Measurements from ENCODE around the gene RNF19B.
A peak's percentile ranks its signal among the peaks of the same experiment; 100 is the strongest.

RNF19B gene

DNA sequence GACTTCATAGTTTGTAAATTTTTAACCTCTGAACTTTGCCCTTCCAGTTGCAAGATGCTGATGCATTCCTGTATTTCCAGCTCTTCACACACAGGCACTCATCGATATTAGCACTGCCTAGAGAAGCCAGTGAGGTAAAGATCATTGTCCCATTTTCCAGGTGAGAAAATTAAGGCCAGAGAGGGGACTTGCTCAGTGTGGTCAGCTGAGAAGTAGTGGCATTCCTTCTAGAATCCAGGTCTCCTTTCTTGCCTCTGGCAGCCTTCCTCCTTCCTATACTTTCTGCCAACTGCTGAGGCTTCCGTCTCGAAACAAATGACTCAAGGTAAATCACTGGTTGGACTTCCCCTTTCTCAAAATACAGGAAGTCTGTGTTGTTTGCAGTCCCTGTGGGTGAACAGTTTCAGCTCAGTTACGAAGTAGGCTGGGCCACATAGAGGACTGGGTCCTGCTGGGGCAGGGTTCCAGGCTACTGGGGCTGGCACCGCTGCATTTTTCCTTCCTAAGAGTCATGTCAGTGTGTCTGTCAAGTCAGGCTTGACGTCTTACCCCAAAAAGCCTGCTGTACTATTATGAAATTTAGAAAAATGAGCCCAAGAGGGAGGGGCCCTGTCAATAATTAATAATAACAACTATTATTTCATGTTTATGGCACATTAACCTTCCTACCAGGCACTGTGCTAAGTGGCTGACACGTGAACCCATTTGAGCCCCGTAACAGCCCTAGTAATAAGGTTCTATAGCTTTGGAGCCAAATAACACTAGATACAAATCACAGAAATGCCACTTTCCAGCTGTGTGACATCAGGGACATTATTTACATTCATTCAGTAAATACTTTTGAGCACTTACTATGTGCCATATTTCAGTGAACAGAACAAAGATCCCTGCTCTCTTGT is 16.6 kb upstream of the RNF19B start:
- Histone ChIP-seq H3K9me2 (replicated peaks; ENCODE audit: insufficient read depth, low read length) (no peaks in the 10 kb centered on the region), H3K9ac (ENCODE audit: low read length) (peak overlapping the region; percentile 47; the same call in 1 of the 2 replicates), H3K4me3 (ENCODE audit: low read length) (peak overlapping the region; percentile 25), H3F3A (ENCODE audit: insufficient read depth, low read length) (peaks cover 16% of the 10 kb centered on the region), H3K4me1 (ENCODE audit: low read length) (peaks cover 49% of the 10 kb centered on the region), H4K20me1 (ENCODE audit: insufficient read depth, low read length) (no peaks in the 10 kb centered on the region), H3K9me3 (replicated peaks; ENCODE audit: insufficient read depth, low read length) (no peaks in the 10 kb centered on the region), H3K4me2 (ENCODE audit: low read depth, low read length) (peak overlapping the region; percentile 64), H3K79me2 (ENCODE audit: low read length) (no peaks in the 10 kb centered on the region), H3K27ac (ENCODE audit: low read length) (peak overlapping the region; percentile 86), H3K36me3 (replicated peaks; ENCODE audit: insufficient read depth, low read length) (no peaks in the 10 kb centered on the region), H2AFZ (ENCODE audit: low read length) (no peak overlapping the region), H3K27me3 (replicated peaks; ENCODE audit: insufficient read depth, low read length) (no peaks in the 10 kb centered on the region)
- TF ChIP-seq, protein P1, sequence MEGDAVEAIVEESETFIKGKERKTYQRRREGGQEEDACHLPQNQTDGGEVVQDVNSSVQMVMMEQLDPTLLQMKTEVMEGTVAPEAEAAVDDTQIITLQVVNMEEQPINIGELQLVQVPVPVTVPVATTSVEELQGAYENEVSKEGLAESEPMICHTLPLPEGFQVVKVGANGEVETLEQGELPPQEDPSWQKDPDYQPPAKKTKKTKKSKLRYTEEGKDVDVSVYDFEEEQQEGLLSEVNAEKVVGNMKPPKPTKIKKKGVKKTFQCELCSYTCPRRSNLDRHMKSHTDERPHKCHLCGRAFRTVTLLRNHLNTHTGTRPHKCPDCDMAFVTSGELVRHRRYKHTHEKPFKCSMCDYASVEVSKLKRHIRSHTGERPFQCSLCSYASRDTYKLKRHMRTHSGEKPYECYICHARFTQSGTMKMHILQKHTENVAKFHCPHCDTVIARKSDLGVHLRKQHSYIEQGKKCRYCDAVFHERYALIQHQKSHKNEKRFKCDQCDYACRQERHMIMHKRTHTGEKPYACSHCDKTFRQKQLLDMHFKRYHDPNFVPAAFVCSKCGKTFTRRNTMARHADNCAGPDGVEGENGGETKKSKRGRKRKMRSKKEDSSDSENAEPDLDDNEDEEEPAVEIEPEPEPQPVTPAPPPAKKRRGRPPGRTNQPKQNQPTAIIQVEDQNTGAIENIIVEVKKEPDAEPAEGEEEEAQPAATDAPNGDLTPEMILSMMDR (IDR thresholded peaks at IDR 0.05; ENCODE audit: low read length) = no peak
- no peak for TF ChIP-seq EZH2 (optimal IDR thresholded peaks at IDR 0.05; ENCODE audit: low read depth, low read length)
- no peak for TF ChIP-seq EZH2phosphoT487 (IDR thresholded peaks at IDR 0.05; ENCODE audit: low read length)
- peak; percentile 90 for DNase-seq

- Histone ChIP-seq H3F3A (ENCODE audit: insufficient read depth, low read length) (peaks cover 16% of the 10 kb centered on the region), H4K20me1 (ENCODE audit: insufficient read depth, low read length) (no peaks in the 10 kb centered on the region), H3K36me3 (replicated peaks; ENCODE audit: insufficient read depth, low read length) (no peaks in the 10 kb centered on the region), H3K27me3 (replicated peaks; ENCODE audit: insufficient read depth, low read length) (no peaks in the 10 kb centered on the region), H3K4me2 (ENCODE audit: low read depth, low read length) (peak overlapping the region; percentile 64; the same call in 1 of the 2 replicates), H3K9me3 (replicated peaks; ENCODE audit: insufficient read depth, low read length) (no peaks in the 10 kb centered on the region), H3K4me3 (ENCODE audit: low read length) (no peak overlapping the region), H3K9ac (ENCODE audit: low read length) (no peak overlapping the region), H3K4me1 (ENCODE audit: low read length) (peaks cover 45% of the 10 kb centered on the region), H3K79me2 (ENCODE audit: low read length) (no peaks in the 10 kb centered on the region), H3K27ac (ENCODE audit: low read length) (no peak overlapping the region), H2AFZ (ENCODE audit: low read length) (no peak overlapping the region), H3K9me2 (replicated peaks; ENCODE audit: insufficient read depth, low read length) (no peaks in the 10 kb centered on the region)
- TF ChIP-seq, protein P1 (IDR thresholded peaks at IDR 0.05; ENCODE audit: low read length) = no peak
- TF ChIP-seq EZH2 (optimal IDR thresholded peaks at IDR 0.05; ENCODE audit: low read depth, low read length) = no peak
- no peak for TF ChIP-seq EZH2phosphoT487 (IDR thresholded peaks at IDR 0.05; ENCODE audit: low read length)
- DNase-seq = no peak
These were observed 15.5 kb upstream of the RNF19B start for GRCh38 chr1:32980080-32980479.

- no peaks in the 10 kb centered on the region for H3K27me3 ChIP-seq (replicated peaks; ENCODE audit: insufficient read depth, low read length)
- no peaks in the 10 kb centered on the region for H3K36me3 ChIP-seq (replicated peaks; ENCODE audit: insufficient read depth, low read length)
- no peak overlapping the region for H3K4me3 ChIP-seq (ENCODE audit: low read length)
- H3K4me1 ChIP-seq (ENCODE audit: low read length) = peaks cover 33% of the 10 kb centered on the region
- H3K9me2 ChIP-seq (replicated peaks; ENCODE audit: insufficient read depth, low read length) = no peaks in the 10 kb centered on the region
- H4K20me1 ChIP-seq (ENCODE audit: insufficient read depth, low read length) = no peaks in the 10 kb centered on the region
- H3K4me2 ChIP-seq (ENCODE audit: low read depth, low read length) = no peak overlapping the region
- H3K9me3 ChIP-seq (replicated peaks; ENCODE audit: insufficient read depth, low read length) = no peaks in the 10 kb centered on the region
- peaks cover 16% of the 10 kb centered on the region for H3F3A ChIP-seq (ENCODE audit: insufficient read depth, low read length)
- TF ChIP-seq EZH2phosphoT487 (IDR thresholded peaks at IDR 0.05; ENCODE audit: low read length) = no peak
- TF ChIP-seq EZH2 (optimal IDR thresholded peaks at IDR 0.05; ENCODE audit: low read depth, low read length) = no peak
- TF ChIP-seq, protein P1 (IDR thresholded peaks at IDR 0.05; ENCODE audit: low read length) = no peak
- no peaks in the 10 kb centered on the region for H3K79me2 ChIP-seq (ENCODE audit: low read length)
- H3K9ac ChIP-seq (ENCODE audit: low read length) = no peak overlapping the region
- no peak overlapping the region for H2AFZ ChIP-seq (ENCODE audit: low read length)
- DNase-seq = no peak
- no peak overlapping the region for H3K27ac ChIP-seq (ENCODE audit: low read length)
These were observed 14.2 kb upstream of the RNF19B start for GRCh38 chr1:32978854-32979253.

All from MM.1S (cell line).